Caco-2 (cell line): ENCODE results near the gene STEAP4. TPM values are rescaled to one million over a fixed set of nuclear protein-coding genes. Genes with fewer than 3 reads are reported as not detected.

Experiments used
- BruUV-seq: library from RNA; stranded (reverse); fragments of 400-500 nt; replicated peaks from 2 replicates; lab custom pipeline; 2021; lab: Mats Ljungman, UMichigan
- CTCF ChIA-PET: fragments of 300-600 bp; sonication (Branson Sonifier 250); formaldehyde crosslinking; loops from one replicate; lab custom pipeline; 2022; ENCODE audit warnings: antibody characterized with exemption; lab: Charles Lee
- POLR2A ChIA-PET: fragments of 300-600 bp; sonication (Branson Sonifier 250); formaldehyde crosslinking; loops from one replicate; lab custom pipeline; 2022; ENCODE audit warnings: antibody characterized with exemption; lab: Charles Lee
- DNase-seq, 2 experiments: peaks; one replicate each; pipeline versions ENCODE4 v3.0.0 to v3.0.0-alpha.2; 2020 to 2022
- H3K27me3 ChIP-seq: replicated peaks from 2 replicates; pipeline ENCODE4 v1.6.0; 2011; ENCODE audit warnings: low read length; ENCODE audit not compliant: control insufficient read depth, insufficient read depth
- H3K36me3 ChIP-seq: 2 replicates; pipeline ENCODE4 v1.5.1; 2011; ENCODE audit warnings: low read length; ENCODE audit not compliant: control insufficient read depth, insufficient read depth
- H3K4me1 ChIP-seq: fragments of 250-450 bp; sonication (Bioruptor Pico); 2 replicates; pipeline ENCODE4 v1.5.1; 2020; ENCODE audit warnings: mild to moderate bottlenecking
- H3K4me3 ChIP-seq: 2 replicates; pipeline ENCODE4 v1.5.1; 2011; ENCODE audit warnings: low read depth, mild to moderate bottlenecking, control low read depth, low read length
- H3K9me3 ChIP-seq: fragments of 250-450 bp; sonication (Bioruptor Pico); 2 replicates; pipeline ENCODE4 v1.5.1; 2020; ENCODE audit warnings: mild to moderate bottlenecking, moderate library complexity
- H3K27ac Mint-ChIP-seq: one replicate; pipeline ENCODE4 v1.8.0; 2022; ENCODE audit warnings: mixed read lengths; ENCODE audit not compliant: unreplicated experiment
- H3K27me3 Mint-ChIP-seq: one replicate; pipeline ENCODE4 v1.8.0; 2022; ENCODE audit warnings: mixed read lengths; ENCODE audit not compliant: insufficient read depth, unreplicated experiment
- H3K36me3 Mint-ChIP-seq: one replicate; pipeline ENCODE4 v1.8.0; 2022; ENCODE audit warnings: mild to moderate bottlenecking, mixed read lengths; ENCODE audit not compliant: insufficient read depth, unreplicated experiment
- H3K4me1 Mint-ChIP-seq: one replicate; pipeline ENCODE4 v1.8.0; 2022; ENCODE audit warnings: low read depth, mixed read lengths; ENCODE audit not compliant: unreplicated experiment
- H3K4me3 Mint-ChIP-seq: one replicate; pipeline ENCODE4 v1.8.0; 2022; ENCODE audit warnings: mild to moderate bottlenecking, moderate library complexity, mixed read lengths; ENCODE audit not compliant: unreplicated experiment
- H3K9me3 Mint-ChIP-seq: one replicate; pipeline ENCODE4 v1.8.0; 2022; ENCODE audit warnings: mixed read lengths; ENCODE audit not compliant: unreplicated experiment
- intact Hi-C: fragments of 100-400 bp; cut with micrococcal nuclease; formaldehyde crosslinking; loops from one replicate; pipeline ENCODE4 v1.10.0; 2022; ENCODE audit not compliant: unreplicated experiment
- total RNA-seq: library from RNA; stranded (reverse); gene quantifications from 2 replicates; pipeline ENCODE4 v1.2.3, GENCODE V29; 2022
- TF ChIP-seq, protein P1 (sequence below), 2 experiments: fragments of 200-600 bp in 1 of 2; IDR thresholded peaks; 1 replicate in 1 of 2; 2 replicates in 1 of 2; pipeline versions ENCODE4 v1.5.1 to v1.8.0; 2011 to 2022; ENCODE audit warnings: antibody characterized with exemption in 1 of 2, control low read depth in 1 of 2, inconsistent platforms in 1 of 2, low read depth in 1 of 2, low read length in 1 of 2, mild to moderate bottlenecking in 1 of 2, moderate library complexity in 1 of 2; ENCODE audit not compliant: insufficient read depth in 1 of 2, severe bottlenecking in 1 of 2, unreplicated experiment in 1 of 2

STEAP4 gene
- total RNA-seq, 1 experiment from 2014 or later, result not detected

DNA sequence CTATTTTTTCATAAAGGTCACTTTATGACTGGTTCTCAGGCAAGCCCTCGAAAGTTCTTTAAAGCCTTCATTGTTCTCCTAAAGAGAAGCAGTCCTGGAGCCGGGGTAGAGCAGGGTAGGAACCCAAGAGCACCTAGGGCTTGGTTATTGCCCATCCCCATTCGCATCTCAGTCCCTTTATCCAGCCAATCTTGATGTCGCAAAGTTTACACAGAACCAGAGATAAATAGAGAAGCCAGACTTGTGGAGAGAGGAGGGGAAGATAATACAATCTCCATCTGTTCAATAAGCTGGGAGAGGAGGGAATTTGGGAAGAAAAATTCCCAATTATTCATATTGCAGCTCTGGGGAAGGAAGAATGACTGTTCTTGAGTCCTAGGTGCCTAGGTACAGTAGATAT is 80.5 kb downstream of the STEAP4 start:
- 0 out of 2 replicates have a peak, but pooled peaks cover 7% of the 10 kb centered on the region for H3K9me3 ChIP-seq
- intact Hi-C loops, result loop anchor here (5.0 kb wide), 1 partner anchor 349 kb away; the partner anchor contains the start of genes DBF4 and SLC25A40
- ChIA-PET POLR2A (interaction anchor here (0.6 kb wide), 1 partner anchor 291 kb away, joined by 6 read pairs; no protein-coding TSS in a partner anchor), CTCF (interaction anchor here (1.7 kb wide), 1 partner anchor 17 kb away, joined by 6 read pairs; no protein-coding TSS in a partner anchor)
- peak in 1 of 2 experiments; percentile 31 for DNase-seq
- H3K9me3 Mint-ChIP-seq, result no peaks in the 10 kb centered on the region
- H3K36me3 ChIP-seq, result no peaks in the 10 kb centered on the region
- H3K27me3 Mint-ChIP-seq, result no peaks in the 10 kb centered on the region
- H3K36me3 Mint-ChIP-seq, result peaks cover 4% of the 10 kb centered on the region
- H3K27me3 ChIP-seq, result no peaks in the 10 kb centered on the region
- H3K4me1 Mint-ChIP-seq, result no peaks in the 10 kb centered on the region
- H3K4me3 ChIP-seq, result no peak overlapping the region
- H3K4me3 Mint-ChIP-seq, result no peak overlapping the region
- no peak overlapping the region for H3K27ac Mint-ChIP-seq
- TF ChIP-seq, protein P1, sequence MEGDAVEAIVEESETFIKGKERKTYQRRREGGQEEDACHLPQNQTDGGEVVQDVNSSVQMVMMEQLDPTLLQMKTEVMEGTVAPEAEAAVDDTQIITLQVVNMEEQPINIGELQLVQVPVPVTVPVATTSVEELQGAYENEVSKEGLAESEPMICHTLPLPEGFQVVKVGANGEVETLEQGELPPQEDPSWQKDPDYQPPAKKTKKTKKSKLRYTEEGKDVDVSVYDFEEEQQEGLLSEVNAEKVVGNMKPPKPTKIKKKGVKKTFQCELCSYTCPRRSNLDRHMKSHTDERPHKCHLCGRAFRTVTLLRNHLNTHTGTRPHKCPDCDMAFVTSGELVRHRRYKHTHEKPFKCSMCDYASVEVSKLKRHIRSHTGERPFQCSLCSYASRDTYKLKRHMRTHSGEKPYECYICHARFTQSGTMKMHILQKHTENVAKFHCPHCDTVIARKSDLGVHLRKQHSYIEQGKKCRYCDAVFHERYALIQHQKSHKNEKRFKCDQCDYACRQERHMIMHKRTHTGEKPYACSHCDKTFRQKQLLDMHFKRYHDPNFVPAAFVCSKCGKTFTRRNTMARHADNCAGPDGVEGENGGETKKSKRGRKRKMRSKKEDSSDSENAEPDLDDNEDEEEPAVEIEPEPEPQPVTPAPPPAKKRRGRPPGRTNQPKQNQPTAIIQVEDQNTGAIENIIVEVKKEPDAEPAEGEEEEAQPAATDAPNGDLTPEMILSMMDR (IDR thresholded peaks at IDR 0.05; ENCODE audit: insufficient read depth in 1 of 2, low read depth in 1 of 2, low read length in 1 of 2, severe bottlenecking in 1 of 2, unreplicated experiment in 1 of 2), result no peak
- H3K4me1 ChIP-seq, result peaks cover 38% of the 10 kb centered on the region
- BruUV-seq, result TSS peak; percentile 27

DNA sequence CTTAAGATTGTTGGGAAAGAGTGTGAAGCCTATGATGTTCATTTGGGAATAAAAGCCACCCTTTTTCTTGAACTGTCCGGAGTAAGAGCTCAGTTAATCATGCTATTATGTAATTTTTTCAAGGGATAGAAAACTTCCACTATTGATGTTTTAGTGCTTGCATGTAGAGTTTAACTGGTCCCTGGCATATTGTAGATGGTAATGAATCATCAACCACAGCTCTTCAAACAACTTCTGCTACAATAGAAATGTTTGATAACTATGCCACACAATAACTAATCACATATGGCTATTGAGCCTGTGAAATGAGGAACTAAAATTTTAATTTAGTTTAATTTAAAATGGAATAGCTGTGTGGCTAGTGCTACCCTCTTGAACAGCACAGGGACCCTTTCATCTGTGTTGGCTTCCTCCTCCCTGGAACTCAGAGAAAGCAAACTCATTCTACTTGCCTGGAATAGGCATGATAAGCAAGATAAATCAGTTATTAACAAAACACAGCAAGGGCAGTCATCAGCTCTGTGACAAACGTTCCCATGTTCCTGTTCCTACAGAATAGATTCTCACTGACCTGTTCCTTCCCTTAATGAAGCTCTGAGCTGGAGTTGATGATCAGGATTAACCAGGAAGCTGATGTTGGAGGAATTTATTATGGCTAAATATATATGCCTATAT is 82.0 kb downstream of the STEAP4 start:
- Histone ChIP-seq H3K4me3 (no peak overlapping the region), H3K27me3 (no peaks in the 10 kb centered on the region), H3K4me1 (peaks cover 36% of the 10 kb centered on the region), H3K36me3 (no peaks in the 10 kb centered on the region), H3K9me3 (0 out of 2 replicates have a peak, but pooled peaks cover 7% of the 10 kb centered on the region)
- no peaks in the 10 kb centered on the region for H3K4me1 Mint-ChIP-seq
- BruUV-seq, result no TSS peak
- no peak for DNase-seq
- no peak overlapping the region for H3K27ac Mint-ChIP-seq
- H3K4me3 Mint-ChIP-seq, result no peak overlapping the region
- intact Hi-C loops, result loop anchor here (5.0 kb wide), 1 partner anchor 347 kb away; the partner anchor contains the start of genes DBF4 and SLC25A40
- H3K27me3 Mint-ChIP-seq, result no peaks in the 10 kb centered on the region
- POLR2A ChIA-PET, result no interaction called here
- CTCF ChIA-PET, result no interaction called here
- TF ChIP-seq, protein P1 (IDR thresholded peaks at IDR 0.05; ENCODE audit: insufficient read depth in 1 of 2, low read depth in 1 of 2, low read length in 1 of 2, severe bottlenecking in 1 of 2, unreplicated experiment in 1 of 2), result no peak
- peaks cover 4% of the 10 kb centered on the region for H3K36me3 Mint-ChIP-seq
- no peaks in the 10 kb centered on the region for H3K9me3 Mint-ChIP-seq

DNA sequence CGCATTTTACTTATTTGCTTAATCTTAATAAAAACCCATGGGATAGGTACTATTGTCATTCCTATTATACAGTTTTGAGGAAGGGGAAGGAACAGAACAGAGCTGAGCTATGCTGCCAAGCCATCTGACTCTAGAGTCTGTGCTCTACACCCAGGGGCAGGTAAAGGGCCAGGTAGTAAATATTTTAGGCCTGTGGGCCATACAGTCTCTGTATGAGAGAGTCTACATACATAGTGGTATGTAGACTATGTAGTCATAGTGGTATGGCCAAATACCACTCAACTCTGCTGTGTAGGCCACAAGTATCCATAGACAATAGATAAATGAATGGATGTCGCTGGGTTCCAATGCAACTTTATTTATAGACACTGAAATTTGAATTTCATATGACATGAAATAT is 83.4 kb downstream of the STEAP4 start:
- ChIA-PET CTCF (no interaction called here), POLR2A (no interaction called here)
- Mint-ChIP-seq H3K4me1 (peaks cover 7% of the 10 kb centered on the region), H3K36me3 (peaks cover 4% of the 10 kb centered on the region), H3K27me3 (no peaks in the 10 kb centered on the region), H3K27ac (no peak overlapping the region), H3K9me3 (no peaks in the 10 kb centered on the region), H3K4me3 (no peak overlapping the region)
- Histone ChIP-seq H3K4me3 (no peak overlapping the region), H3K4me1 (peaks cover 35% of the 10 kb centered on the region), H3K9me3 (no peaks in the 10 kb centered on the region), H3K36me3 (no peaks in the 10 kb centered on the region), H3K27me3 (no peaks in the 10 kb centered on the region)
- TF ChIP-seq, protein P1 (IDR thresholded peaks at IDR 0.05; ENCODE audit: insufficient read depth in 1 of 2, low read depth in 1 of 2, low read length in 1 of 2, severe bottlenecking in 1 of 2, unreplicated experiment in 1 of 2), result no peak
- BruUV-seq, result no TSS peak
- intact Hi-C loops, result no loop called here
- no peak for DNase-seq

Other genes with a start within 250 kb of the STEAP4 start
- gene SRI, start 86.9 kb downstream of the STEAP4 start, total RNA-seq, result 93.1 and 103 TPM in 2 replicates